GM19455 (cell line): ENCODE measurements around the gene GPR65.

Experiments
- ATAC-seq: cut with Tn5 transposase; IDR thresholded peaks from one replicate; pipeline ENCODE4 v1.9.1; 2021; ENCODE audit not compliant: unreplicated experiment

GPR65 gene, protein sequence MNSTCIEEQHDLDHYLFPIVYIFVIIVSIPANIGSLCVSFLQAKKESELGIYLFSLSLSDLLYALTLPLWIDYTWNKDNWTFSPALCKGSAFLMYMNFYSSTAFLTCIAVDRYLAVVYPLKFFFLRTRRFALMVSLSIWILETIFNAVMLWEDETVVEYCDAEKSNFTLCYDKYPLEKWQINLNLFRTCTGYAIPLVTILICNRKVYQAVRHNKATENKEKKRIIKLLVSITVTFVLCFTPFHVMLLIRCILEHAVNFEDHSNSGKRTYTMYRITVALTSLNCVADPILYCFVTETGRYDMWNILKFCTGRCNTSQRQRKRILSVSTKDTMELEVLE

GRCh38 chr14:88005050-88005481, at the start of gene GPR65:
Gene GPR65, plus strand, starts transcription at chr14:88005135. Its CDS starts 5,713 bp downstream, at chr14:88010848.
- ATAC-seq, result peak; percentile 70

GRCh38 chr14:87955501-87955900, 49.4 kb upstream of the GPR65 start:
- no peak for ATAC-seq

DNA sequence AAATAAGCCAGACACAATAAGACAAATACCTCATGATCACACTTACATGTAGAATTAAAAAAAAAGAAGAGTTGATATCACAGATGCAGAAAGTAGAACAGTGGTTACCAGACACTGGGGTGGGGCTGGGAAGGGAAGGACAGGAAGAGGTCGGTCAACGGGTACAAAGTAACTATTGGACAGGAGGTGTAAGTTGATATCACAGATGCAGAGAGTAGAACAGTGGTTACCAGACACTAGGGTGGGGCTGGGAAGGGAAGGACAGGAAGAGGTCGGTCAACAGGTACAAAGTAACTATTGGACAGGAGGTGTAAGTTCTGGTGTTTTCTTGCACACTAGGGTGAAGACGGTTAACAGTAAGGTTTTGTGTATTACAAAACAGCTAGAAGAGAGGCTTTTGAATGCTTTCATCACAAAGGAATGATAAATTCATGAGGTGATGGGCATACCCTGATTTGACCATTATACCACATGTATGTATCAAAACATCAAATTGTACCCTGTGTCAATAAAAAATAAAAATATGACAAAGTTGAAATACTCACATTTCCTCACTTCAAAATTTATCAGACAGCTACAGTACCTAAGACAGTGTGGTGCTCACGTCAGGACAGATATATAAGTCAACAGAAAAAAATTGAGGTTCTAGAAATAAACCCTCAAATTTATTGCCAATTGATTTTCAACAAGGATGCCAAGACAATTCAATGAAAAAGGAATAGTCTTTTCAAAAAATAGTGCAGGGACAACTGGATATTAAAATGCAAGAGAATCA, 44.7 kb upstream of the GPR65 start:
- no peak for ATAC-seq

- no peak for ATAC-seq
Measured at GRCh38 chr14:87961246-87961645, 43.7 kb upstream of the GPR65 start.

- ATAC-seq, result no peak
Measured at GRCh38 chr14:87966816-87967215, 38.1 kb upstream of the GPR65 start.

DNA sequence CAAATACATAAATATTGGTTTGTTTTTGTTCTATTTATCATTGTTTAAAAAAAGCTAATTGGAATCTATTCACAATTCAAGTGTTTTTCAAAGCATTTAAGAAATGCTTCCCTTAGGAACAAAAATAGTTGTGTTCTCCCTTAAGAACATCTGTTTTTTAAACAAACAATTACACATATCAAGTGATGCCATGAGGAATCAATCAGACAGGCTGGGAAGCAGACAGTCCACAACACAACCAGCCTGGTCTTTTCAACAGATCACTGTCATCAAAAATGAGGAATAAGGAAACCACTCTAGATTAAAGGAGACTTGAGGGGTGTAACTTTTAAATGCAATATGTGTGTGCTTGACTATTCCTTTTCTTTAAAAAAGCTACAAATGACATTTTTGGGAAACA, 37.4 kb upstream of the GPR65 start:
- ATAC-seq, result no peak

GRCh38 chr14:87971010-87971409, 33.9 kb upstream of the GPR65 start:
- ATAC-seq, result peak; percentile 55

DNA sequence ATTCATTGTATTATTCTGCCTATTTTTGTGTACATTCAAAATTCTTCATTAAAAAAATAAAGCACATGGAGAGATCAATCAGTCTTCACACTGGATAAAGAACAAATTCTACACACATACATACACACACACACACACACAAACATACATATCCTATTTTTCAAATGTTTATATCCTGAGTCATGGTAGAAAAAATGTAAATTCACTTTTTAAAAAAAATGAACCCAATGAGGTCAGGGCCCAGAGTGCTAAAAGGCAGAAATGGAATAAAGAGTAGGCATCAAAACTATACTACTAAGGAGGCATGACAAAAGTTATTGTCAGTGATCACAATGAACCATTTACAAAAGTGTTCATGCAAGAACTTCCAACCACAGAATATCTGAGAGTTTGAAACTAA, 29.3 kb upstream of the GPR65 start:
- ATAC-seq, result no peak

DNA sequence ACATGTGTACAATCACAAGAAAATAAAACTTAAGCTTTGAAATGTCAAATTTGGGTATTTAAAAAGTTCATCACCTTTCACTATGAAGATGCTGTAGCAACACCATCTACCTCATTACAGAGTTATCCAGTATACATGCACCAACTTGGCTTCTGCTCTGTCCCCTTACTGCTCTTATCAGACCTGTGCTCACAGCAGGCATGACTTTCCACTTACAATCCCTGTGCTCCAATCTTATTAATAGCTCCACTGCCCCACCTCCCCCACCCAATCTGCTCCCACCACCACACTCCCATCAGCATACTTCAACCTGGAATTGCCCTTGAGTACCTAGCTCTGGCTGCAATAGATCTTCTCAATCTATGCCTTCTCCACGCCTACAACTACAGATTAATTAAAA, 25.2 kb upstream of the GPR65 start:
- no peak for ATAC-seq

DNA sequence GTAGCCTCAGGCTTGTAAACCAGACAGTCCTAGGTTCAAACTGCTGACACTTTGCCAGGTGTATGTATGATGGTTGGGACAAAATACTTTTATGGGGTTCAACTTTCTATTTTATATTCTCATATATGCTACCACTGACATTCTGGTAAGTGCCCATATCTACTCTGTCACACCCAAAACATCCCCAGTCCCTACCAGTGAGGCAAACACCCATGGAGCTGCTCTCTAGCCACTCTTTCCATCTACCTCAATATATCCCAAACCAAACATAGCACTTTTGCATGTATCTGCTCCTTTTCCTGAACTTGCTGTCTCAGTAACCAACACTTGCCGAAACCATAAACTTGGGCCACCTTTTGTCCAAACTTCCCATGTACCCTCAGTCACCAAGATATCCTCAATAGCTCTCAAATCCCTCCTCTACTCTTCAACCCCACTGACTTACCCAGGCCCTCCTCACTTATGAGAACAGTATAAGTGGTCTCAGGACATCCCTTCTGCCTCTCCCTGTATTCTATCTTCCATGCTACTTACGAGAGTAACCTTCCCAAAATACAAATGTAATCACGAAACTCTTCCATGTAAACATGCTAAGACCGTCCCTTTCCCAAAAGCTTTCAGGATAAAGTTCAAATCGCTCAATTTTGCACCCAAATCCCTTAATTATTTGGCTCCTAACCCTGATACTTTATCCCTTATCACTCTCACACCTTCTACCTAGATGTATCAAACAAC, 15.5 kb upstream of the GPR65 start:
- no peak for ATAC-seq

DNA sequence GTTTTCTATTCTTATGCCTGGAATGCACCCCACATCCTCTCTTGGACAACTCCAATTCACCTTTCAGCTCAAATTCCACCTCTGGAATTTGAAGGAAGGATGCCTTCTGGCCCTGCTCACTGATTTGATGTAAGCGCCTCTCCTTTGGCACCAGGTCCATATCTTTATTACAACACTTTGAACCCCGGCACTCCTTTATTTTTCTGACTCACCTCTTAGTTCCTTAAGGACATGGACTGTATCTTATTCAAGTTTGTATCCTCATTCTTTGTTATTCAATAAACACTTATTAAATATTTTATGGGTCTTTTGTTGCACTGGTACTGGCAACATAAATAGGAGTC, 15.0 kb upstream of the GPR65 start:
- ATAC-seq, result no peak

DNA sequence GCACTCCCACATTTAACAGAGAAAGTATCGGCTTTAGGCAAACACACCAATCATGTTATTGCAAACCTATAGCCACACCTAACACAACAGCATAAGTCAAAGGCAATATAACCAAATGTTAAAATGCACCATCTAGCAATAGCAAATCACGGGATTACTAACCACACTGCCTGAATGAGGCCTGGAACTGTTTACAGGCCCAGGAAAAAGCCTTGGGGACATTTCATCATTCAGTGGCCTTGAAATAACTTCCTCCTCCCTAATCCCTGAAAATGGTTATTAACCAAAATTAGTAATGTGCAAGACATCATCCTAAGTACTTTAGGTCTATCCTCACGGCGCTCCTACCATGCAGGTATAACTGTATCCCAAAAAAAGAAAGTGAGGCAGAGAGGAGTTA, 14.3 kb upstream of the GPR65 start:
- ATAC-seq, result no peak

DNA sequence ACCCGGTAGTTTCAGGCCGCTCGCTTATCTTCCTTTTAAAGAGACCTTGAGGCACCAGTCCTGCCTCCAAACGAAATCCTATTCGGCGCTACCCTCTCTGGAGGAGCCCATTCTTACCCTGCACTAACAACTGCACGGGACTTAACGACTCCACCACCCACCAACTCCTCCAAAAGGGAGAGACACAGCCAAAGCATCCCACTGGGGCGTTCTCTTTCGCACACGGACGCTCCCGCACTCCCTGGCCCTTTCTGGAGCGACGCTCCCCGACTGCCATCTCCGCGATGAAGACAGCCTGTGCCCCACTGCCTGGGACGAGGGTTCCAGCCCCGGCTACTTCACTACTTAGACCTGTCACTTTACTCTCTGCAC, 12.6 kb upstream of the GPR65 start:
- ATAC-seq, result peak; percentile 6

- peak; percentile 91 for ATAC-seq
Measured at GRCh38 chr14:87992718-87993628, 12.0 kb upstream of the GPR65 start, which contains the start of gene GALC. Gene GALC, minus strand, starts transcription at chr14:87993182. Its CDS starts 18 bp downstream, at chr14:87993164.

- ATAC-seq, result peak; percentile 27
Measured at GRCh38 chr14:87994974-87995373, 10.0 kb upstream of the GPR65 start.

DNA sequence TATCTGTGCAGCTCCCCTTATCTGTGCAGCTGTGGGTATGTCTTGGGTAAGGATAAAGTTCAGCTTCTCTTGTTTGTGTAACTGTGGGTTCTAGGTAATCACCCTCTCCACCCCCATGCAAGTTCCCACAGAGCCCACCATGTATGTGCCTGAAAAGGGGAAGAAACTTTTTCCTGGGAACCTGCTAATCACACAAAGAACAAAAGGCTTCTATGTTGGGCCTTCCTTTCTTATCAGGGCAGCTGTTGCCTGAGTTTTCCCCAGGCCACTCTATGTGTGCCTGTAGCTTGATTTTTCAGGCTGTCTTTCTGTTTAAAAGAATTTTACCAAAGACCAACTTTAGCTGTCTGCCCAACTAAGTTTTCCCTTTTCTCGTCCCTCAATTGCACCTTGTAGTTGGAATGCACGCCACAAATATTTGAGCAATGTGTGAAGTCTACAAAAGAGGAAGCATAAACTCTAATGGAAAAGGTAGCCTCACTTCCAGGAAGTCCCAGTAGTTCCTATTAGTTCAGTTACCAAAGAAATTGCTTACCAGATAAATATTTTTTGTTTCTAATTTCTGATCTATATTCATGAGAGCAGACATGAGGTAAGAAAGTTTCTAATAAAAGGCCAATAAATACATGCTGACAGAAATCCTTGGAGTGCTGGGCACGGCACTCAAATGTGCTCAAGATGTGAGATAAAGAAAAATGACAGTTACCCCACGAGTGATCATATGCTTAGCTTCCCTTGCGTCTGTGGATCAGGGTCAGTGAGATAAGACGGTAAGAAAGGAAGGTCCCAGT, 9.2 kb upstream of the GPR65 start:
- no peak for ATAC-seq

GRCh38 chr14:87996291-87996592, 8.7 kb upstream of the GPR65 start:
- ATAC-seq, result no peak

DNA sequence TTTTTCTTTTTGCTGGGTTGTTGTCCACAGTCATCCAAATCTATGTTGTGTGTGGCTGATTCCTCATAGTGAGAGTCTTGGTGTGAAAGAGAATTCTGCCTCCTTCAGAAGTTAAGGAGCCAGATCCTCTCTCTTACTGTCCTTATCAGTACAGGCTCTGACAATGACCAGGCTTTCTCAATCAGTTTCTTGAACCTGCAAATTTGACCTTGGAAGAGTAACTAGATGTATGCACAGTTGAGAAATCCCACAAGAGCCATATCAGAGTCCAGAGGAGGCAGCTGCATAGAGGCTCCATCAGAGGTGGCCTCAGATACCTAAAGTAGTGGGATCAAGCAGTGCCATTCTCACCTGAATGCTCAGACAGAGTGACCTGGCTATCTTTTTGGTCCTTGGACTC, 6.5 kb upstream of the GPR65 start:
- ATAC-seq, result no peak

DNA sequence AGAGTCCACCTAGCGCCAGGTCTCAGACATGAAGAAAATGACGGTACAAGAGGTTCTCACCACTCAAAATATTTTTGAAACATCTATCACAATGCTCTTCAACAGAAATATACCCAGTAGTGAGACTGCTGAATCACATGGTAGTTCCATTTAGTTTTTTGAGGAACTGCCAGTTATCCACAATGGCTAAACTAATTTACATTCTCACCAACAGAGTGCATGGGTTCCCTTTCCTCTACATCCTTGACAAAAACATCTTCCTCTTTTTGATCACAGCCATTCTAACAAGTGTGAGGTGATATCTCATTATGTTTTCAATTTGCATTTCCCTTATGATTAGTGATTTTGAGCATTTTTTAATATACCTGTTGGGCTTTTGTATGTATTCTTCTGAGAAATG, 5.7 kb upstream of the GPR65 start:
- no peak for ATAC-seq

DNA sequence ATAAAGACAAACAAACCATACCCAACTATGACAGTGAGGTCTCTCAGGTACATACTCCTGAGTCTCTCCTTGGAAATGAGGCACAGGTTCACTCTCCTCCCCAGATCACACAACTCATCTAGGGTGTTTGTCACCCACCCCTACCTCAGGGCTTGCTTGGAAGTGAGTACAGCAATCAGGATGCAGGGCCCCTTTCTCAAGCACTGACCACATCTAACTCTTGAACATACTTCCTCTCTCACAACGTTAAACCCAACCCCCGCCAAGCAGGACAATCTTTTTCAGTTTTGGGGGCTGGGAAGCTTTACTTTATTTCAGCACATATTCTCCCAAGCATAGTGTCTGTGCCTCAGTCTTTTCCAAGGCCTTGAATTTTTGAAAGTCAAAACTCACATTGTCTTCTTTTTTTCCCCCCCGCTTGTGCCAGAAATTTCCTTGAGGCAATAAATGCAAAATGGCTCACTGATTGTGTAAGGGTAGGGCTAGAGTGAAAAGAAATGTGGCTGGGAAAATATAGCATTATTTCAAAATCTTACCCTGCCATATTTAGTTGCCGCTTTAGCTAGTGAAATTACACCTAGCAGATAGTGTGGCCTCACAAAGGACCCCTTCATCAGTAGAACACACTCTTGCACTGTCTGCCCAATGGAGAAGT, 2.4 kb upstream of the GPR65 start:
- no peak for ATAC-seq
